Esophagus muscularis mucosa (tissue), 3 donors: ENCODE measurements around the gene ICA1L.
"Not testable (repeated sequence)": the region's sequence is repeated elsewhere in the genome, so short reads cannot be mapped to it uniquely, and the experiment has no call there.

ENCODE experiments used
- POLR2A ChIP-seq: fragments of 450-650 bp; IDR thresholded peaks from one replicate; pipeline ENCODE4 v1.6.1; 2017; ENCODE audit warnings: antibody characterized with exemption, moderate library complexity, mild to moderate bottlenecking, low read depth
- TF ChIP-seq, protein P1 (sequence below), 3 experiments: fragments of 200-600 bp in 2 of 3; fragments of 450-650 bp in 1 of 3; sonication (generic) in 2 of 3; IDR thresholded peaks; one replicate each; pipeline ENCODE4 v1.5.1; 2017 to 2019; ENCODE audit warnings: antibody characterized with exemption in 3 of 3, mild to moderate bottlenecking in 2 of 3, moderate library complexity in 1 of 3

DNA sequence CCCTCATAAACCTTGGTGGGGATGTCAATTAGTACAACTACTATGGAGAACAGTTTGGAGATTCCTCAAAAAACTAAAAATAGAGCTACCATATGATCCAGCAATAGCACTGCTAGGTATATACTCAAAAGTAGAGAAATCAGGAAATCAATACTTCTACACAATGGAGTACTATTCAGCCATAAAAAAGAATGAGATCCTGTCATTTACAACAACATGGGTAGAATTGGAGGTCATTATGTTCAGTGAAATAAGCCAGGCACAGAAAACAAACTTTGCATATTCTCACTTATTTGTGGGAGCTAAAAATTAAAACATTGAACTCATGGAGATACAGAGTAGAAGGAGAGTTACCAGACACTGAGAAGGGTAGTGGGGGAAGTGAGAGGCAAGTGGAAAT is 33.9 kb upstream of the ICA1L start:
- TF ChIP-seq, protein P1, sequence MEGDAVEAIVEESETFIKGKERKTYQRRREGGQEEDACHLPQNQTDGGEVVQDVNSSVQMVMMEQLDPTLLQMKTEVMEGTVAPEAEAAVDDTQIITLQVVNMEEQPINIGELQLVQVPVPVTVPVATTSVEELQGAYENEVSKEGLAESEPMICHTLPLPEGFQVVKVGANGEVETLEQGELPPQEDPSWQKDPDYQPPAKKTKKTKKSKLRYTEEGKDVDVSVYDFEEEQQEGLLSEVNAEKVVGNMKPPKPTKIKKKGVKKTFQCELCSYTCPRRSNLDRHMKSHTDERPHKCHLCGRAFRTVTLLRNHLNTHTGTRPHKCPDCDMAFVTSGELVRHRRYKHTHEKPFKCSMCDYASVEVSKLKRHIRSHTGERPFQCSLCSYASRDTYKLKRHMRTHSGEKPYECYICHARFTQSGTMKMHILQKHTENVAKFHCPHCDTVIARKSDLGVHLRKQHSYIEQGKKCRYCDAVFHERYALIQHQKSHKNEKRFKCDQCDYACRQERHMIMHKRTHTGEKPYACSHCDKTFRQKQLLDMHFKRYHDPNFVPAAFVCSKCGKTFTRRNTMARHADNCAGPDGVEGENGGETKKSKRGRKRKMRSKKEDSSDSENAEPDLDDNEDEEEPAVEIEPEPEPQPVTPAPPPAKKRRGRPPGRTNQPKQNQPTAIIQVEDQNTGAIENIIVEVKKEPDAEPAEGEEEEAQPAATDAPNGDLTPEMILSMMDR (IDR thresholded peaks at IDR 0.05) = not testable (repeated sequence)
- TF ChIP-seq POLR2A = not testable (repeated sequence)
